ENCODE measurements around the gene RAB38. TPM values are rescaled to one million over a fixed set of nuclear protein-coding genes. Genes with fewer than 3 reads are reported as not detected.

Gene RAB38
- total RNA-seq, 1 donor from 2014 or later = 192 TPM

DNA sequence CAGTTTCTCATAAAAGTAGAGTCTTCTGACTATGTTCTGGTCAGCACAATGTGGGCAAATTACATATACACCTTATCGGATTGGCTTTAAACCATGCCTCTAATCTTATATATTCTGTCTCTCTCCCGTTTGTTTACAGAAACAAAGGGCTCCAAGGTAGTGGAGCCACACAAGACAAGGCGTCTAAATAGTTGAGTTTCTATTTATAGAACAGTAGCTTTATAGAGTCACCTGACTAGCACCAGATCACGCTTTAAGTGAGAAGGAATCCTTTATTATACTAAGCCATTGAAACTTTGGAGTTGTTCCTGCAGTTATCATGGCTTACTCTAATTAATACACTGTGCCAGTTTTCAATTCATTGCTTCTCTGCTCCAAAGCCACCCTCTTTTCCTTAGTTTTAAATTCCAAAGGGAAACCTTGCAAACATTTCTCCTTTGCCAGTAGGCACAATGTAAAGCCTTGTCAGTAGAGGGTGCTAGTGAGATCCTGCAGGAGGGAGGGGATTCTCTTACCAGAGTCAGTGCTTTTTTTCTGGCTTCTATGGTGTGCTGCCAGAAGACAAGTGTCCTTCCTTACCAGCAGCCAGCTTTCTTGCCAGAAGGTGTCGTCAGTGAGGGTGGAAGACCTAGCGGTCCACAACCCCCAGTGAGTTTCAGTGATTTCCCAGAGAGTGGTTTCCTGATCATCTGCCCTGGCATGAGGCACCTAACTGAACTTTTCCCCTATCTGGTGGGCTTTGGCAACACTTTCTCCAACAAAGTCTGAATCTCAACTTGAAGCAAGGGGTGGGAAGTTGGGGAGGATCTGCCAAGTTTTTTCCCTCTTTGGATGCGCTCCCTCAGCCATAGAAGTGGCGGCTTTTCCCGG is 71.7 kb downstream of the RAB38 start:
- Histone ChIP-seq H3K36me3 (ENCODE audit: control insufficient read depth, insufficient read depth, low read length) (no peaks in the 10 kb centered on the region), H3K4me3 (ENCODE audit: low read depth, low read length) (no peak overlapping the region), H3K27me3 (ENCODE audit: control insufficient read depth, insufficient read depth, low read length) (no peaks in the 10 kb centered on the region)
- peak; percentile 71 for DNase-seq (ENCODE audit: low read depth)
- TF ChIP-seq, protein P1, sequence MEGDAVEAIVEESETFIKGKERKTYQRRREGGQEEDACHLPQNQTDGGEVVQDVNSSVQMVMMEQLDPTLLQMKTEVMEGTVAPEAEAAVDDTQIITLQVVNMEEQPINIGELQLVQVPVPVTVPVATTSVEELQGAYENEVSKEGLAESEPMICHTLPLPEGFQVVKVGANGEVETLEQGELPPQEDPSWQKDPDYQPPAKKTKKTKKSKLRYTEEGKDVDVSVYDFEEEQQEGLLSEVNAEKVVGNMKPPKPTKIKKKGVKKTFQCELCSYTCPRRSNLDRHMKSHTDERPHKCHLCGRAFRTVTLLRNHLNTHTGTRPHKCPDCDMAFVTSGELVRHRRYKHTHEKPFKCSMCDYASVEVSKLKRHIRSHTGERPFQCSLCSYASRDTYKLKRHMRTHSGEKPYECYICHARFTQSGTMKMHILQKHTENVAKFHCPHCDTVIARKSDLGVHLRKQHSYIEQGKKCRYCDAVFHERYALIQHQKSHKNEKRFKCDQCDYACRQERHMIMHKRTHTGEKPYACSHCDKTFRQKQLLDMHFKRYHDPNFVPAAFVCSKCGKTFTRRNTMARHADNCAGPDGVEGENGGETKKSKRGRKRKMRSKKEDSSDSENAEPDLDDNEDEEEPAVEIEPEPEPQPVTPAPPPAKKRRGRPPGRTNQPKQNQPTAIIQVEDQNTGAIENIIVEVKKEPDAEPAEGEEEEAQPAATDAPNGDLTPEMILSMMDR (IDR thresholded peaks at IDR 0.05; ENCODE audit: insufficient read depth, low read length, severe bottlenecking) = peak; percentile 71
- FAIRE-seq = no peak

DNA sequence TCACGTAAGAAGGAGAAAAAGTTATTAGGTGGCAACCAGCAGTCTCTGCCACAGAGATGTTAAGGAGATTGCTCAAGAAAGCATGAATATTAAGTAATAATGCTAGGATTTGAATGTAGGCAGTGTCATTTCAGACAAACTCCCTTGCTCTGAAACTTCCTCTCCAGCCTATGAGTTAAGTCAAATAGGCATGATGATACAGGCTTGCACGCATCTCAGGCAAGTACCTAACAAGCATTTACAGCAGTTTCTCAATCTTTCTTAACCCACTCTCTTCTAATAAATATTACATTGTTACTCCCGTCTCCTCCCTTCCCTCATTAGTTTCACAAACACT is 72.7 kb downstream of the RAB38 start:
- Histone ChIP-seq H3K27me3 (ENCODE audit: control insufficient read depth, insufficient read depth, low read length) (no peaks in the 10 kb centered on the region), H3K4me3 (ENCODE audit: low read depth, low read length) (no peak overlapping the region), H3K36me3 (ENCODE audit: control insufficient read depth, insufficient read depth, low read length) (no peaks in the 10 kb centered on the region)
- DNase-seq (ENCODE audit: low read depth) (peak; percentile 97), FAIRE-seq (no peak)
- TF ChIP-seq, protein P1 (IDR thresholded peaks at IDR 0.05; ENCODE audit: insufficient read depth, low read length, severe bottlenecking) = no peak

DNA sequence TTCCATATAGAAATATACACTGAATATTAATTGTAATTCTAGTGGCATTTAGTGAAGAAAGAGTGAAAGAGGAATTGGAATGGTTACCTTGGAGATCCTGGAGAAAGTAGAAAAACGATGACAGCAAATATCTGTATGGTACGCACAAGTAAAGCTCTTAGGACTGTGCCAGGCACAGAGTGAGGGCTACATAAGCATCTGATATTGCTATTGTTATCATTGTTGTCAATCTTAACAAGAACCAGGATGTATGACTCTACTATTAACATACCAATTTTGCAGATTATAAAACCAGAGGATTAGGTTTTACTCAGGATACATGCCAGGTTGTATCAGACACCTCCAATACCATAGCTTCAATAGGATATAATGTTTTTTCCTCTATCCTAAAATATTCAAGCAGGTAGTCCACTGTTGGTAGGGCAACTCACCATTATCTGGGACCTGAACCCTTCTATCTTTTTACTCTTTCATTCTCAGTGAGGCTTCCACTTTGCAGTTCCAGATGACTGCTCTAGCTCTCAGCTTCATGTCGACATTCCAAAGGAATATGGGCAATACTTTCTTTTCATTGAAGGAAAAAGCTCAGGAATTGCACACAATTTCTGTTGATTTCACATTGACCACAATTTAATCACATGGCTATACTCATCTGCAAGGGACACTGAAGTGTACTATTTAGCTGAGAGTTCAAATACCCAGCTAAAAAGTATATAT is 73.2 kb downstream of the RAB38 start:
- no peak for DNase-seq (ENCODE audit: low read depth)
- Histone ChIP-seq H3K27me3 (ENCODE audit: control insufficient read depth, insufficient read depth, low read length) (no peaks in the 10 kb centered on the region), H3K36me3 (ENCODE audit: control insufficient read depth, insufficient read depth, low read length) (no peaks in the 10 kb centered on the region), H3K4me3 (ENCODE audit: low read depth, low read length) (no peak overlapping the region)
- TF ChIP-seq, protein P1 (IDR thresholded peaks at IDR 0.05; ENCODE audit: insufficient read depth, low read length, severe bottlenecking) = no peak
- FAIRE-seq = no peak

DNA sequence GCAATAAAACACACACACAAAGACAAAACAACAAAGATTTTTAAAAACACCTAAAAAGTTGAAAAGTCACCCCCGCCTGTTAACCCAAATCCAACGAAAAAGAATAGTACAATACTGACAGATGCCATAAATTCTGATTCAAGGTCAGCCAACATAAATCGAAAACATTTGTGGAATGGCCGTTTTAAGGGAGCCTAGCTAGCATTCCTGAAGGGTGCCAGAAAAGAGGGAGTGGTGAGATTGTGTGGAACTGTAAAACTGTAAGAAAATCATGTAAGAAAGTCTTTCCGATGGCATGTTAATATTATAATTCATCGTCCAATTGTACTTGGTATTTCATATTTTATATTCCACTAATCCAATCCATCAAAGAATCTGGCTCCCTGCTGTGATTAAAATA is 75.1 kb downstream of the RAB38 start:
- H3K4me3 ChIP-seq (ENCODE audit: low read depth, low read length) = no peak overlapping the region
- no peaks in the 10 kb centered on the region for H3K36me3 ChIP-seq (ENCODE audit: control insufficient read depth, insufficient read depth, low read length)
- FAIRE-seq (no peak), DNase-seq (ENCODE audit: low read depth) (no peak)
- TF ChIP-seq, protein P1 (IDR thresholded peaks at IDR 0.05; ENCODE audit: insufficient read depth, low read length, severe bottlenecking) = no peak
- H3K27me3 ChIP-seq (ENCODE audit: control insufficient read depth, insufficient read depth, low read length) = no peaks in the 10 kb centered on the region

DNA sequence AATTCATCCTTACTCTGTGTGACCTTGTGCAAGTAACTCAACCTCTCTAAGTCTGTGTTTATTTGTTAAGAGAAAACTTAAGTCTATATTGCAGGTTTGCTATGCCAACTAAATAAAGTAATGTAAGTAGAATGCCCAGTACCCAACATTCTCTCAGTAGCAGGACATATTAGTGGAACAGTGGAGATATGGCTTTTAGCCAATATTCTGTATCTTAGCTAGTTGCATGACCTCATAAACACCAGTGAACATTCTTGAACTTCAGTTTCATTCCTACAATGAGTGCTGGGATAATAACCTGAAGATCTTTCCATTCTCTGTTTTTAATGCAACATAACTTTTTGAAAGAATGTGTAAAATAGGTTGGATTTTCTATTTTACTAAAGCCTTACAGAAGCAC is 77.0 kb downstream of the RAB38 start:
- TF ChIP-seq, protein P1 (IDR thresholded peaks at IDR 0.05; ENCODE audit: insufficient read depth, low read length, severe bottlenecking) = no peak
- DNase-seq (ENCODE audit: low read depth) (no peak), FAIRE-seq (no peak)
- Histone ChIP-seq H3K36me3 (ENCODE audit: control insufficient read depth, insufficient read depth, low read length) (no peaks in the 10 kb centered on the region), H3K4me3 (ENCODE audit: low read depth, low read length) (no peak overlapping the region), H3K27me3 (ENCODE audit: control insufficient read depth, insufficient read depth, low read length) (no peaks in the 10 kb centered on the region)

Data from bronchial epithelial cell (primary cell).